Psoas muscle (tissue), 8 donors: ENCODE data around the gene IPP. TPM values are rescaled to one million over a fixed set of nuclear protein-coding genes. Genes with fewer than 3 reads are reported as not detected.

Experiments
- ATAC-seq, 4 donors: fragments of 200-7000 bp; cut with Tn5 transposase; one replicate each; pipeline ENCODE4 v1.9.1; 2020; ENCODE audit warnings: moderate library complexity in 3 of 4, mild to moderate bottlenecking in 2 of 4
- DNase-seq, 2 donors: peaks; one replicate each; pipeline ENCODE4 v3.0.0-alpha.2; 2020
- H3K27ac ChIP-seq: fragments of 200-600 bp; one replicate; pipeline ENCODE4 v1.8.0; 2022
- H3K27me3 ChIP-seq, 3 donors: fragments of 200-600 bp in 1 of 3; one replicate each; pipeline versions ENCODE4 v1.6.1 to v1.8.0; 2013 to 2022; ENCODE audit warnings: low read length in 2 of 3, mild to moderate bottlenecking in 2 of 3, moderate library complexity in 1 of 3; ENCODE audit not compliant: insufficient read depth in 3 of 3
- H3K36me3 ChIP-seq, 2 donors: fragments of 200-600 bp in 1 of 2; one replicate each; pipeline versions ENCODE4 v1.6.1 to v1.8.0; 2013 to 2022; ENCODE audit warnings: low read depth in 1 of 2, mild to moderate bottlenecking in 1 of 2, moderate library complexity in 1 of 2; ENCODE audit not compliant: insufficient read depth in 1 of 2
- H3K4me1 ChIP-seq: fragments of 200-600 bp; one replicate; pipeline ENCODE4 v1.8.0; 2022
- H3K4me3 ChIP-seq: fragments of 200-600 bp; one replicate; pipeline ENCODE4 v1.8.0; 2022; ENCODE audit warnings: mild to moderate bottlenecking
- H3K9me3 ChIP-seq: fragments of 200-600 bp; one replicate; pipeline ENCODE4 v1.8.0; 2022
- WGBS, 3 donors: extraction: QIAGEN DNeasy Blood & Tissue Kit; methylation state at CpG; one replicate each; pipeline versions ENCODE4 v1.1.6 to v1.1.7; 2013; 5-methylcytosine and 5-hydroxymethylcytosine counted together
- intact Hi-C, 2 donors: fragments of 100-400 bp; cut with DNase I; formaldehyde crosslinking; loops; one replicate each; pipeline versions ENCODE4 v1.11.0 to v1.14.2; 2022
- polyA plus RNA-seq, 3 donors: library from polyadenylated mRNA; stranded (reverse); fragments of 200-250 nt; gene quantifications; one replicate each; pipeline ENCODE4 v1.2.3, GENCODE V29; 2013
- total RNA-seq, 4 donors: library from RNA; stranded (reverse); fragmentation: NEBNext Ultra II Directional in 2 of 4; extraction: Animal tissue kit (Norgen Biotek cat#: 25700) in 2 of 4; gene quantifications; one replicate each; pipeline versions ENCODE4 v1.2.1 to v1.2.4, GENCODE V29; 2021 to 2023
- TF ChIP-seq, protein P1 (sequence below): fragments of 200-600 bp; IDR thresholded peaks from one replicate; pipeline ENCODE4 v1.8.0; 2022; ENCODE audit warnings: antibody characterized with exemption
- donor health status: healthy with polysubstance abuse.
- donor health status: DM: no; HTN: no; CAD: no; lungs with moderate emphysema.
- donor health status: Bipolar disorder and iron deficiency.
- donor health status: healthy.
- donor health status: DM: yes; HTN: yes; CAD: no.
- donor health status: DM: no; HTN: no; CAD: no.
- donor health status: DM: no; HTN: no; CAD: no.
- donor health status: DM: yes; HTN: yes; CAD: no.

IPP gene
- total and polyA plus RNA-seq, 7 donors: 2.5 to 26.8 (median 12.7) TPM

DNA sequence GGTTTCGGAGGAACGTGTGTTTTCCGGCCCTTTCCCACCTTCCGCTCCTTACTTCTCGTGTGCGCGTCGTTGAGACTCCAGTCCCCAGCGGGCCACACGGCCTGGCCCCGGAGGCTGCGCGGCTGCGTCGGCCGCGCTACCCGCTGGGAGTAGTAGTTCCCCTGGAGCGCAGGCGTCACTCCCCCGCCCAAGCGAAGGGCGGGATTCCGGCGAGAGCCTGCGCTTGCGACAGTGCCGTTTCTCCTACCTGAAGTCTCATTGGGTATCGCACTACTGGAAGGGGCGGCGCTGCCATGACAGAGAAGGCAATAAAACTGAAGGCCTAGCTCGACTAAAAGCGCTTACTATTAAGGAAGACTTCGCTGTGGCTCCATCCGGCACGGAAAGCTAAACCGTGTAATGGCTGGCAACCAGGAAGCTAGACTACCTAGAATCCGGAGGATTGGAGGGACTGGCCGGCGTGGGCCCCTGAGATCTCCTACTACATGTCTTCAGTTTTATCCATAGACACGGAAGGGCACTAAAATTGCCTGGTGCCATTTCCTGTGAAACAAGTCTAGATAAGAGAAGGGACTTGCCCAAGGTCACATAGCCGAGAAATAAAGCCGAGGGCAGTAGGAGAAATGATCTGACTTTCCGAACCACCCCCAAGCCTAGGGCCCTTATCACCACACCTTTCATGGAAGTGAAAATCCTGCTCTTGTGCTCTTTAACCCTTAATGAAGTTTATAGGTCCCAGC lies 63.3 kb downstream of the IPP start:
- 0 to 1% (median 0%) methylated on average over 44 of the region's 44 CpGs for WGBS, 3 donors
- H3K27me3 ChIP-seq: no peaks in the 10 kb centered on the region
- intact Hi-C loops: loop anchor here (5.0 to 10.0 kb wide), 2 partner anchors 115 to 118 kb away; partner anchors contain the start of gene MAST2 (in 2 of the 2)
- TF ChIP-seq, protein P1, sequence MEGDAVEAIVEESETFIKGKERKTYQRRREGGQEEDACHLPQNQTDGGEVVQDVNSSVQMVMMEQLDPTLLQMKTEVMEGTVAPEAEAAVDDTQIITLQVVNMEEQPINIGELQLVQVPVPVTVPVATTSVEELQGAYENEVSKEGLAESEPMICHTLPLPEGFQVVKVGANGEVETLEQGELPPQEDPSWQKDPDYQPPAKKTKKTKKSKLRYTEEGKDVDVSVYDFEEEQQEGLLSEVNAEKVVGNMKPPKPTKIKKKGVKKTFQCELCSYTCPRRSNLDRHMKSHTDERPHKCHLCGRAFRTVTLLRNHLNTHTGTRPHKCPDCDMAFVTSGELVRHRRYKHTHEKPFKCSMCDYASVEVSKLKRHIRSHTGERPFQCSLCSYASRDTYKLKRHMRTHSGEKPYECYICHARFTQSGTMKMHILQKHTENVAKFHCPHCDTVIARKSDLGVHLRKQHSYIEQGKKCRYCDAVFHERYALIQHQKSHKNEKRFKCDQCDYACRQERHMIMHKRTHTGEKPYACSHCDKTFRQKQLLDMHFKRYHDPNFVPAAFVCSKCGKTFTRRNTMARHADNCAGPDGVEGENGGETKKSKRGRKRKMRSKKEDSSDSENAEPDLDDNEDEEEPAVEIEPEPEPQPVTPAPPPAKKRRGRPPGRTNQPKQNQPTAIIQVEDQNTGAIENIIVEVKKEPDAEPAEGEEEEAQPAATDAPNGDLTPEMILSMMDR: no peak
- H3K4me1 ChIP-seq: peaks cover 24% of the 10 kb centered on the region
- DNase-seq (peak; percentile 98 to 99), ATAC-seq (peak; percentile 88 to 93 (median 92))
- H3K9me3 ChIP-seq: no peaks in the 10 kb centered on the region
- H3K36me3 ChIP-seq: peaks cover 3% of the 10 kb centered on the region in 2 donors
- peak overlapping the region; percentile 93 for H3K4me3 ChIP-seq
- peak overlapping the region; percentile 98 for H3K27ac ChIP-seq

DNA sequence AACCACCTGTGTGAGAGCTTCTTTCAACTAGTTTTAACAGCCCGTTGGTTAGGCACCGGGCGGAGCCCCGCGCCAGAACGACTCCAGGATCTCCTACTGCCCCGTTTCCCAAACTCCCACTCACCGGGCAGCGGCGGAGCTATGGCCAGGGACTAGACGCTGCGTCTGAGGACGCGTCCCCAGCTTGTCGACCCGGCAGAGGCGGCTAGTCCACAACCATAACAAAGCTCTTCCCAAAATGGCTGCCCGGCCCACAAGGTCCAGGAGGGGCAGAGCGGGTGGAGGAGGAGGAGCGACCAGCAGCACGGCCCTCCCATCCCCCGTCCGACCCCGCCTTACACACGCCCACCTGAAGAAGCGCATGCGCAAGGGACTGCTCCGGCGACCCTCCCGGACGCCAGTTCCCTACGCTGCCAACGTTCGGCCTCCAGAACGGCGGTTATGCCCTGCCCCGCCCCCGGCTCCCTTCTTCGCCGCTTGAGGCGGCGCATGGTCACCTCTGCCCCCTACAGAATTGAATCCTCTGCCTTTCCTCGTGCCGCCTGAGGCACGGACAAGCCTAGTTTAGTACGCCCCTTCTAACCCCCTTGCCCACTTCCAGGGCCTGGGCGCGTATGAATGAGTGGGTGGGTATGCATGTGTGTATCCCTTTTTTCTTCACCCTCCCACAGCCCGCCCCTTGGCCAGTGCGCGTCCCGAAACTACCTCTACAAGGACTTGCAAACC lies 64.0 kb downstream of the IPP start, which contains the start of gene GPBP1L1:
Gene GPBP1L1 (minus strand): TSS at position 246 of the 726 bp plus-strand sequence. CDS start 27,446 bp downstream, outside the sequence.
- peak within 1 kb of the TSS; percentile 98 for H3K27ac ChIP-seq
- H3K36me3 ChIP-seq: peaks cover 0 to 3% of the 10 kb centered on the region in 2 donors
- WGBS, 3 donors: 0% methylated on average over 47 to 52 of the region's 52 CpGs
- ATAC-seq (peak; percentile 86 to 89 (median 88)), DNase-seq (peak; percentile 97 to 99)
- TF ChIP-seq, protein P1: no peak
- H3K27me3 ChIP-seq: no peaks in the 10 kb centered on the region
- H3K4me1 ChIP-seq: peaks cover 31% of the 10 kb centered on the region
- H3K4me3 ChIP-seq: peak within 1 kb of the TSS; percentile 93
- H3K9me3 ChIP-seq: no peaks in the 10 kb centered on the region
- intact Hi-C loops: loop anchor here (5.0 to 10.0 kb wide), 2 partner anchors 116 to 118 kb away; partner anchors contain the start of gene MAST2 (in 2 of the 2)

DNA sequence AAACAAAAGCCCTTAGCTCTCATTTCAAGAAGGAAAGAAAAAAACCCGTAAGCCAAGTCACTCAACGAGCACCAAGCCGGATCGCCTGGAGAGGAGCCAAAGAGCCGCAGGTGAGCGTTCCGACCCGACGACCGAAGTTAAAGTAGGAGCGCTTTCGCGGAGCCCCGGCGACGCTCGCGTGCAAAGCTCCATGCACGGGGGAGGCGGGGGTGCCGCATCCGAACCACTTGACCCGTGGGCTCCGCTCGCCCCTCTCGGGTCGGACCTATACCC lies 64.5 kb downstream of the IPP start:
- Histone ChIP-seq H3K27me3 (no peaks in the 10 kb centered on the region), H3K9me3 (no peaks in the 10 kb centered on the region), H3K4me1 (peaks cover 35% of the 10 kb centered on the region), H3K4me3 (peak overlapping the region; percentile 93), H3K36me3 (peaks cover 0 to under 1% of the 10 kb centered on the region in 2 donors), H3K27ac (peak overlapping the region; percentile 98)
- DNase-seq (peak; percentile 61 to 82), ATAC-seq (peak; percentile 0 to 16 (median 6))
- WGBS, 3 donors: 0 to 1% (median 0%) methylated on average over 27 of the region's 27 CpGs
- intact Hi-C loops: loop anchor here (5.0 to 10.0 kb wide), 2 partner anchors 116 to 119 kb away; partner anchors contain the start of gene MAST2 (in 2 of the 2)
- TF ChIP-seq, protein P1: no peak

DNA sequence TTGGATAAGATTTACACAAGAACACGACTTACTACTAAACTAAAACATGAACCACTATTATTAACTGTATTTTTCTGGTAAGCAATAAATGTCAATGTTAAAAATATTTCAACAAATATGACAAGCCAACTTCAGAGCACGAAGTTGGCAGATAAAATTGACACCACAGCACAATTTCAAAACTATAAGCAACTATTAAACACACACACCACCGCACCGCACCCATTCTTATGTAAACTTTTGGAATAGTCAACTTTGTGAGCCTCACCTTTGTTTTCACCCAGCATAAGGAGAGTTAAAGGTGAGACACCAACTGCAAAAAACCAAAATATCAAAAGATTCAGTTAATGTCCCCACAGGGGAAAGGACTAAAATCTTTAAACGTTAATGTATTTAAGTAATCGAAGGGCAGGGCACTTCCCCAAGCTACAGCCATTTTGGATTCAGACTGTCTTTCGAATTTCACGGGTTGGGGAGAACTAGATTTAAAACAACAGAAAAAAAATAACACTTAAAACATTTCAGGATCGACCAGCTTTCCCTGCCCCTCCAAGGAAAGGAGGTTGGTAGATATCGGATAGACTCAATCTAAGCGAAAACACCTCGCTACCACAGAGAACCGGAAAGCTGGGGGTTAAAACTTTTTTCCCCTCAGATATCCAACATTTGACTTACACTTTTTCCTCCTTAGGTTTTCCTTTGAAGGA lies 65.0 kb downstream of the IPP start:
- peak overlapping the region; percentile 98 for H3K27ac ChIP-seq
- WGBS, 3 donors: 0 to 1% (median 0%) methylated on average over 13 of the region's 13 CpGs

More for the DNA sequence above, 65.0 kb downstream of the IPP start:
- DNase-seq (no peak), ATAC-seq (no peak)
- peak overlapping the region; percentile 93 for H3K4me3 ChIP-seq
- TF ChIP-seq, protein P1: no peak
- no peaks in the 10 kb centered on the region for H3K27me3 ChIP-seq
- intact Hi-C loops: loop anchor here (5.0 to 10.0 kb wide), 2 partner anchors 117 to 119 kb away; partner anchors contain the start of gene MAST2 (in 2 of the 2)
- peaks cover 40% of the 10 kb centered on the region for H3K4me1 ChIP-seq
- H3K36me3 ChIP-seq: no peaks in the 10 kb centered on the region
- H3K9me3 ChIP-seq: no peaks in the 10 kb centered on the region
